Fibroblast of the aortic adventitia (primary cell): ENCODE results near the gene PPBP. TPM values are rescaled to one million over a fixed set of nuclear protein-coding genes. Genes with fewer than 3 reads are reported as not detected.
A peak's percentile ranks its signal among the peaks of the same experiment; 100 is the strongest.

Experiments used
- DNase-seq: peaks from one replicate; pipeline ENCODE4 v3.0.0-alpha.2; 2010; ENCODE audit warnings: low read depth
- H3K4me3 ChIP-seq: 2 replicates; pipeline ENCODE4 v1.5.1; 2011; ENCODE audit warnings: low read depth, mild to moderate bottlenecking, control low read depth, low read length, moderate library complexity
- CTCF ChIP-seq: IDR thresholded peaks from 2 replicates; pipeline ENCODE4 v1.5.1; 2011; ENCODE audit warnings: mild to moderate bottlenecking, low read length, control low read depth, inconsistent platforms; ENCODE audit not compliant: insufficient read depth
- total RNA-seq: library from RNA; depleted of rRNA; stranded (reverse); fragments of >200 nt; gene quantifications from 2 replicates; pipeline ENCODE4 v1.2.3, GENCODE V29; 2012; ENCODE audit warnings: low replicate concordance

Gene PPBP
- total RNA-seq, 1 donor: not detected

GRCh38 chr4:74014332-74014731 is 26.3 kb upstream of the PPBP start:
- no peak for TF ChIP-seq CTCF
- DNase-seq: peak; percentile 25
- no peak overlapping the region for H3K4me3 ChIP-seq

- no peak overlapping the region for H3K4me3 ChIP-seq
- TF ChIP-seq CTCF: no peak
- no peak for DNase-seq
These were observed 25.3 kb upstream of the PPBP start for GRCh38 chr4:74013264-74013663.

GRCh38 chr4:74012130-74012529 is 24.1 kb upstream of the PPBP start:
- H3K4me3 ChIP-seq: no peak overlapping the region
- TF ChIP-seq CTCF: no peak
- DNase-seq: no peak

GRCh38 chr4:74009307-74009706 is 21.3 kb upstream of the PPBP start:
- TF ChIP-seq CTCF: no peak
- H3K4me3 ChIP-seq: no peak overlapping the region
- DNase-seq: no peak

GRCh38 chr4:74006009-74006476 is 18.1 kb upstream of the PPBP start:
- no peak for TF ChIP-seq CTCF
- H3K4me3 ChIP-seq: no peak overlapping the region
- DNase-seq: peak; percentile 20

- no peak overlapping the region for H3K4me3 ChIP-seq
- no peak for DNase-seq
- TF ChIP-seq CTCF: no peak
These were observed 17.5 kb upstream of the PPBP start for GRCh38 chr4:74005528-74005927.

GRCh38 chr4:74004668-74005067 is 16.7 kb upstream of the PPBP start:
- H3K4me3 ChIP-seq: no peak overlapping the region
- no peak for TF ChIP-seq CTCF
- no peak for DNase-seq
